HFF-Myc (cell line): ENCODE data around the gene YWHAE.
"Not testable (repeated sequence)": the region's sequence is repeated elsewhere in the genome, so short reads cannot be mapped to it uniquely, and the experiment has no call there.

ENCODE experiments used
- DNase-seq: peaks from one replicate; pipeline ENCODE4 v3.0.0-alpha.2; 2011; ENCODE audit warnings: low read depth; ENCODE audit errors: extremely low read depth
- H3K4me3 ChIP-seq: replicated peaks from 2 replicates; pipeline ENCODE4 v1.5.1; 2011; ENCODE audit warnings: low read depth, mild to moderate bottlenecking, control low read depth, low read length
- TF ChIP-seq, protein P1 (sequence below): IDR thresholded peaks from 2 replicates; pipeline ENCODE4 v1.5.1; 2012; ENCODE audit warnings: mild to moderate bottlenecking, low read depth, low read length, control low read depth; ENCODE audit errors: missing control alignments

Gene YWHAE

DNA sequence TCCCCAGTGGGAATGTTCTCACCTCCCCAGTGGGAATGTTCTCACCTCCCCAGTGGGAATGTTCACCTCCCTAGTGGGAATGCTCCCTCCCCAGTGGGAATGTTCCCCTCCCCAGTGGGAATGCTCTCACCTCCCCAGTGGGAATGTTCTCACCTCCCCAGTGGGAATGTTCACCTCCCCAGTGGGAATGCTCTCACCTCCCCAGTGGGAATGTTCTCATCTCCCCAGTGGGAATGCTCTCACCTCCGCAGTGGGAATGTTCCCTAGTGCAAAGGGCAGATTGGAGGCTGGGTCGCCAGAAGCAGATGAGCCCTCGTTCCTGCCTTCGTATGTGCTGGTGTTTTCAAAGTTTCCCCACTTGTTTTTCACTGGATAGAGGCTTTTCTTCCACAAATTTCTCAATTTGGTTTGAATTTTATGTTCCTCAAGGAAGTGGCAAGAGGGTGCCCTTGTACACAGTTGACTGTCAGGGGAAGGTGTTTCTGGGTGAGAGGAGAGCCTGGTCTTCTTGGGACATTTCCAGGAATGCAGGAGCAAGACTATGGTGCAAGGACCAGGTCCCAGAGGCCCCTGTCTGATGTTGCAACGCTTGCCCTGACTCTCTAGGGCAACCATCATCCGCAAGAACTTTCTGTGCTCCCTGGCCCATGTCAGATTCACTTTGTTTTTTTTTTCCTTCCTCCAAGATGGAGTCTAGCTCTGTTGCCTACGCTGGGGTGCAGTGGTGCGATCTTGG, 86.6 kb downstream of the YWHAE start:
- TF ChIP-seq, protein P1, sequence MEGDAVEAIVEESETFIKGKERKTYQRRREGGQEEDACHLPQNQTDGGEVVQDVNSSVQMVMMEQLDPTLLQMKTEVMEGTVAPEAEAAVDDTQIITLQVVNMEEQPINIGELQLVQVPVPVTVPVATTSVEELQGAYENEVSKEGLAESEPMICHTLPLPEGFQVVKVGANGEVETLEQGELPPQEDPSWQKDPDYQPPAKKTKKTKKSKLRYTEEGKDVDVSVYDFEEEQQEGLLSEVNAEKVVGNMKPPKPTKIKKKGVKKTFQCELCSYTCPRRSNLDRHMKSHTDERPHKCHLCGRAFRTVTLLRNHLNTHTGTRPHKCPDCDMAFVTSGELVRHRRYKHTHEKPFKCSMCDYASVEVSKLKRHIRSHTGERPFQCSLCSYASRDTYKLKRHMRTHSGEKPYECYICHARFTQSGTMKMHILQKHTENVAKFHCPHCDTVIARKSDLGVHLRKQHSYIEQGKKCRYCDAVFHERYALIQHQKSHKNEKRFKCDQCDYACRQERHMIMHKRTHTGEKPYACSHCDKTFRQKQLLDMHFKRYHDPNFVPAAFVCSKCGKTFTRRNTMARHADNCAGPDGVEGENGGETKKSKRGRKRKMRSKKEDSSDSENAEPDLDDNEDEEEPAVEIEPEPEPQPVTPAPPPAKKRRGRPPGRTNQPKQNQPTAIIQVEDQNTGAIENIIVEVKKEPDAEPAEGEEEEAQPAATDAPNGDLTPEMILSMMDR = no peak
- DNase-seq = no peak
- no peak overlapping the region for H3K4me3 ChIP-seq

DNA sequence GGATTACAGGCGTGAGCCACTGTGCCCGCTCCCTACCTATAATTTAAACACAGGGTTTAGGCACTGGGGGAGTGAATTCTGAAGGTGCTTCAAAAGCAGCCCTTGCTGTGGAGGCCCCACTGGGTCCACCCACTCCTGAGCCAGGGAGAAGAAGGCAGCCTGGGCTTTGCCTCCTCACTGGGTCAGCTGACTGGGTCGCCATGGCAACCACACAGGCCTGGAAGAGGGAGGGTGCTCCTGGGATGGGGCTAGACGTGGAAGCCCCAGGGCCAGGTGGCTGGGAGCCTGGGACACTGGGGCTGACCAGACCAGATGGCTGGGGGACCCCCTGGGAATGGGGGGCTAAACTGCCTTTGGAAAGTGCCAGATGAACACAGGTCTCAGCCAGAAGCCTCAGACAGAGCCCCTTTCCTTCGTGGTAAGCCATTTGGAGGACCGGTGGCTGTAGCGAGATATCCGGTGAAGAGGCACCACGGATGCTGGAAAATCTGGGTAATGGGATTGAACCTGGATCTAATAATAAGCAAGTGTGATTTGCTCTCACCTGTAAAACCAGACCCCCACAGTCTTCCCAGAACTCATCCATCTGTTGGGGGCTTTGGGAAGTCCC, 87.7 kb downstream of the YWHAE start:
- no peak overlapping the region for H3K4me3 ChIP-seq
- no peak for DNase-seq
- TF ChIP-seq, protein P1 = no peak

DNA sequence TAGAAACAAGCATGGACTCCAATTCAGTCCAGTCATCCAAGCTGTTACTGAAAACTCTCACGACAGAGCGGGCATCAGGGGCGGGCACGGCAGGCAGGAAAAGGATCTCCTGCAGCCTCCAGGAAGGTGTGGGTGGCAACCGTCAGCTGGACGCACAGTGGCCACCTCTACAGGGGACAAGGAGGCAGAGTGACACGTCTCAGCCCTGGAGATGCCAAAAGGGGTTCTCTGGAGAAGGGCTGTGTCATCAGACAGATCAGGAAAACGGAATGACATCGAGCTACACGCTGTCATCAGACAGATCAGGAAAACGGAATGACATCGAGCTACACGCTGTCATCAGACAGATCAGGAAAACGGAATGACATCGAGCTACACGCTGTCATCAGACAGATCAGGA, 92.2 kb downstream of the YWHAE start:
- H3K4me3 ChIP-seq, DNase-seq: not testable (repeated sequence)

DNA sequence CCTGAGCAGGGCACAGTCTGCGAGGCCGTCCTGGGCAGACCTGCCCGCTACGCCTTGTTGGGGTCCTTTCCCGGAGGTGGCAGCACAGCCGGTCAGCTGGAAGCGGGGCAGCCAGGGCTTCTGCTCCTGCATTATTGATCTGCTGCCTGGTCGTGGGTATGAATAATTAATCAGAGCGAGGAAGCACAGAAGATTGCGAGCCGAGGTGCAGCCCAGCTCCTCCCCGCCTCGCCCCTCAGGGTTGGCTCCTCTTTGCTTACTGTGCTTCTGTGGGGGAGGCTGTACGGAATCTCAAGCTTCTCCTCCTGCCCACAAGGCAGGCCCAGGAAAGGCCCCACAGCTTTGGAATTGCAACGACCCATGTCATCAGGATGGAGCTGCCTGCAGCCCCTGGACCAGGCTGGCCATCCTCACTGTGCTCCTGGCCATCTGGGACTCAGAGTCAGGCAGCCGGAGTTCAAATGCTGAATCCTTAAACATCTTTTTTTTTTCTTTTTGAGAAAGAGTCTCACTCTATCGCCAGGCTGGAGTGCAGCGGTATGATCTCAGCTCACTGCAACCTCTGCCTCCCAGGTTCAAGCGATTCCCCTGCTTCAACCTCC, 95.0 kb downstream of the YWHAE start:
- no peak for DNase-seq
- H3K4me3 ChIP-seq = no peak overlapping the region
- TF ChIP-seq, protein P1 = no peak

DNA sequence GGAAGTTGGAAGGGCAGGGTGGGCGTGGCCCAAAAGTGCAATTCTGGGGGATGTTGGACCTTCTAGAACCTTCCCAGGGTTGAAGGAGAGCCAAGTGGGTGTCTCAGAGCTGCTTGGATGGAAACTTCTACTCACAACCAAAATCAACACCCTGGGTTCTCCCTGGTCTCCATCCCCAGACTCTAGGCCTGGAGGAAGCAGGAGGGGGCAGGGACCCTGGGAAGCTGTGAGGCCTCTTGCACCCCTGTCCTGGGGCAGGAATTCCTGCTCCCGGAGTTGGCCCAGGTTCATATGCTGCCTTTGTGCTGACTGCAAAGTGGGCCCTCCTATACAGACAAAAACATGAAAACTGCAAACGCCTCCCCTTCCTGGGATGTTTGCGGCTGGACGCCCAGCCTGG, 95.5 kb downstream of the YWHAE start:
- H3K4me3 ChIP-seq = no peak overlapping the region
- TF ChIP-seq, protein P1 = no peak
- no peak for DNase-seq

DNA sequence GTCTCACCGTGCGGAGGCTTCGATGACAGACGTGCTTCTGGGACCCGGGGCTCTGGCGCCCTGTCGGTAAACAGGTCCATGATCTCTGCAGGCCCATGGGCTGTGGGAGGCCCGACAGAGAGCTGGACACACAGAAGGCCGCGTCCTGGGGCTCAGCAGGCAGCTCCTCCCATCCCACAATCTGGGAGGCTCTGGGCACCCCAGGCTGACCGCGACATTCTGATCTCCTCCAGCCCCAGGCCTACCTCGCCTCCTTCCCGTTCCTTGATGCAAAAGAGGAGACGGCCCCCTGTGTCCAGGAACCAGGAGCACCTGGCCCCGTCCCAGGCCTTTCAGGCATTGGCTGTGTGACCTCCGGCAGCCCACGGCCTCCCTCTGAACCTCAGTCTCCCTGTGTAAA, 97.3 kb downstream of the YWHAE start:
- H3K4me3 ChIP-seq = no peak overlapping the region
- no peak for DNase-seq
- TF ChIP-seq, protein P1 = no peak

DNA sequence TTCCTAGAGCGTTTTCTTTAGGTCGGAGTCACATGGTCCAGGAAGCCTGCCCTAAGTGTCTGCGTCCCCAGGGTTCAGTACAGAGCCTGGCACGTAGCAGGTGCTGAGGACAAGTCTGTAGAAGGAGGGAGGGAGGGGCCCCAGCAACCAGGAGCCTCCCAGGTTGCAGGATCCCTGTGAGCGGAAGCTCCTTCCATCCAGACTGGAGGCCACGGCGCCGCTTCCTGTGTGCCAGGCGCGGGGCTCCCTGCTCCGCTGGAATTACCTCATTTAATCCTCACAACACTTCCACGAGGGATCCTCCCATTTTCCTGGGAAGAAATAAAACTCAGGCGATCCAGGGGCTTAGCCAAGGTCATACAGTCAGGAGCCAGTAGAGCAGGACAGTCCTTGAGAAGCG, 98.5 kb downstream of the YWHAE start:
- no peak for DNase-seq
- no peak overlapping the region for H3K4me3 ChIP-seq
- TF ChIP-seq, protein P1 = no peak
